CD4-positive, alpha-beta T cell treated with Interferon alpha-2 for 1 hour (primary cell): Measurements from ENCODE around the gene ASIC3.
A peak's percentile ranks its signal among the peaks of the same experiment; 100 is the strongest.

ENCODE experiments used
- DNase-seq, 2 donors: peaks; one replicate each; pipeline ENCODE4 v3.0.0-alpha.2; 2020 to 2022

The ASIC3 gene

GRCh38 chr7:151087245-151088018, 39.1 kb downstream of the ASIC3 start:
- DNase-seq, result peak in 1 of 2 donors; percentile 34

GRCh38 chr7:151088019-151088855, 39.9 kb downstream of the ASIC3 start:
- no peak for DNase-seq

- peak; percentile 24 to 74 for DNase-seq
These were observed 40.7 kb downstream of the ASIC3 start for GRCh38 chr7:151088856-151089699.

- no peak for DNase-seq
These were observed 41.8 kb downstream of the ASIC3 start for GRCh38 chr7:151089893-151090730.

- DNase-seq, result no peak
These were observed 42.7 kb downstream of the ASIC3 start for GRCh38 chr7:151091003-151091402.

GRCh38 chr7:151091431-151091830, 43.1 kb downstream of the ASIC3 start:
- DNase-seq, result no peak

GRCh38 chr7:151091988-151092387, 43.7 kb downstream of the ASIC3 start:
- no peak for DNase-seq

GRCh38 chr7:151093748-151094147, 45.4 kb downstream of the ASIC3 start:
- no peak for DNase-seq

GRCh38 chr7:151094675-151095074, 46.3 kb downstream of the ASIC3 start:
- no peak for DNase-seq

- DNase-seq, result no peak
These were observed 46.9 kb downstream of the ASIC3 start for GRCh38 chr7:151095123-151095797.

- DNase-seq, result no peak
These were observed 47.6 kb downstream of the ASIC3 start for GRCh38 chr7:151095828-151096475.

GRCh38 chr7:151099486-151100211, 51.3 kb downstream of the ASIC3 start:
- no peak for DNase-seq

GRCh38 chr7:151100921-151101320, 52.6 kb downstream of the ASIC3 start:
- no peak for DNase-seq

GRCh38 chr7:151101621-151102396, 53.5 kb downstream of the ASIC3 start:
- DNase-seq, result no peak
